ENCODE measurements around the gene CNPY2. TPM values are rescaled to one million over a fixed set of nuclear protein-coding genes. Genes with fewer than 3 reads are reported as not detected.

Gene CNPY2
- 108 to 151 TPM (median 138 TPM) in 5 replicates for total RNA-seq (2022; extraction: Qiagen RNA extraction)

DNA sequence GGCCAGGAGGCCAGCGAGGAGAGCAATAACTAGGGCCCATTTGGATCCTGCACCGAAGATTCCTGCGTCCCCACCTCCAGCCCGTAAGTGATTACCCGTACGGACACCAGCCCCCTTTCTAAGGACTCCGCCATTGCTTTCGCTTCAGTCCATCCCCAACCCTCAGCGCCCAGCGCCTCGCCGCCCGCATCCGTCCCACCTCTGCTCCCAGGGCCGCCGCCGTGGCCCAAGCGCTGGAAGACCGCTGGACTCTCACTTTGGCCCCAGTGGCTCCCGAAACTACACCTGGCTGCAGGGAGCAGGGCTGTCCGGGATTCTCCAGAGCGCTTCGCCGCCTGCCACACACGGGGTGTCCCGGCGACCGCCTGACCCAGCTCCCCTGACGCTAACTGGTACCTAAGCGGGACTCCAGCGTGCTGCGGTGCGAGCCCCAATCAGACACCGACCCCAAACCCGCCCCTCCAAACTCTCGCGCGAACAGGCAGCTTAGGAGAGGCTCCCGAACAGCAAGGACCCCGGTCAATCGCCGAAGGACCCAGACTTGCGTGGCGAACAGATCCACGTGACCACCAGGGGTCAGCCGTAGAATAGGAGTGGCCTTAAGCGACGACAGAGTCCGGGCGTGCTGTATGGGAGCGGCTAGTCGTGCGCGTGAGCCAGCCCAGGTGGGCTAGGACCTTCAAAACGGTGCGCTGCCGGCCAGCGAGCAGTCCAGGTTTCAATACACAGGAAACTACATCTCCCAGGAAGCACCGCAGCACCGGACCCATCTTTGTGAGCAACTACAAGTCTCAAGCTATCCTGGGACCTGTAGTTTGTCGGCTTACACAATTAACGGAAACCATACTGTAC lies at the start of gene CNPY2:
CNPY2 (minus strand) TSS at position 367 of the 852 bp plus-strand sequence. CDS start 771 bp downstream, outside the sequence.

DNA sequence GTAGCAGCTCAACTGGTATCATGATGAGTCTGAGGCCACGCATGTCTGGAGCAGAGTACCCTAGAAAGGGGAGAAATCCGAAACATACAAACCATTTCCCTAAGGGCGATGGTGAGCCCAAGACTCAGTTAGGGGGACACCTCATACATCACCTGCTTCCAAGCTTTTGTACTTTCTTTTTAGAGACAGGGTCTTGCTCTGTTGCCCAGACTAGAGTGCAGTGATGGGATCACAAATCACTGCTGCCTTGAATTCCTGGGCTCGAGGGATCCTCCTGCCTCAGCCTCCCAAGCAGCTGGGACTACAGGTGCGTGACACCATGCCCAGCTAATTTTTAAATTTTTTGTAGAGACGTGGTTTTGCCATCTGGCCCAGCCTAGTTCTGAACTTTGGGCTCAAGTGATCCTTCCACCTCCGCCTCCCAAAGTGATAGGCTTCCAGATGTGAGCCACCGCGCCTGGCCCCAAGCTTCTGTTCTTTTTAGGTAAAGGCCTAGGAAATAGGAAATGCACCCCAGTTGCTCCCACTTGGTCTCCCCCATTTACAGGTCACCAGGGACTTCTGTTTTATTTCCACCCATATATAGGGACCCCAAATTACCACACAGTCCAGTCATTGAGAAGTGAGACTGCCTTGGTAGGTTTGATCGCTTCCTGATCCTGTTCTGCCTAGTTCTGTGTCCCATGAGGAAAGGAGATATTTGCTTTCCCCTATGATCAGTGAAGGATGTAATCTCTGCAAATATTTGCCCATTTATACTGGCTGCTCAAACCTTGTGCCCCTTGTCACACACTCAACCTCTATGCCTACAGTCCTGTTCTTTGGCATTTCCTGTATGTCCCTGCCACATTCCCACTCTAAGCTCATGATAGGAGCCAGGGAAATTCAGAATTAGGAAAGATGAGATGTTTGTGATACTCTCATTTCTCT lies 46.6 kb upstream of the CNPY2 start, which contains the start of gene APOF:
APOF (minus strand) TSS at position 728 of the 930 bp plus-strand sequence; CDS start at position 616, 112 bp downstream.

DNA sequence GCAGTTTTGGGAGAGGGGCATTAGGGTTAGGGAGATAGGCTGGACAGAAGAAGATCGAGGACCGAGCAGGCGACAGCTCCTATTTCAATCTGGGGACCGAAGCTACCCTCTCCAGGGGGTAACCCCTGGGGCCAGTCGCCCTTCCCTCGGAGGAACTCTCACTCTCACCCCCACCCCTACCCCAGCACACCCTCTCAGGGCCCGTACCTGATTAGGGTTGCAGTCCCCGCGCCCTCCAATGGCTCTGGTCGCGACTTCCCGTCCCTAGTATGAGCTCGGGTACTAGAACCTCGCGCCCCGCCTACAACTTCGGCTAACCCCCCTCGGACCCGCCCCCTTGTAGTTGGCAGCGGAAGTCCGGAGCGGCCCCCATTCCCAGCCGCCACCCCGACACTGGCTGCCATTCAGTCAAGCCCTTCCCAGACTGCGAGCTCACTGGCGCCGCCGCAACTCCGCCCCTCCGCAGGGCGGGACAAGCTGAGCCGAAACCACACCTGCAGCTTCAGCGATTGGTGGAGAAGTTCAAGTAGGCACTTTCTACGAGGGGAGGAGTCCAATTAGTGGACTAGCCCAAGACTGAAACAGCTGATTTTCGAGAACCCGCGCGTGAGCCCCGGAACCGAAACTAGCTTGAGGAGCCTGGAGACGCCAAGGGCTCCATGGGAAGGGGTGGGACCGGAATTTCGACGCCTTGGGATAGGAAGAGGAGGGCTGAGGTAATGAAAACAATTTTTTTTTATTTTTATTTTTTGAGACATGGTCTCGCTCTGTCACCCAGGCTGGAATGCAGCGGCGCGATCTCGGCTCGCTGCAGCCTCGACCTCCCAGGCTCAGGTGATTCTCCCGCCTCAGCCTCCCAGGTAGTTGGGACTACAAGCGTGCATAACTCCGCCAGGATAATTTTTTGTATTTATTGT lies 44.3 kb upstream of the CNPY2 start, which contains the start of gene STAT2:
STAT2 (minus strand) TSS at position 257 of the 917 bp plus-strand sequence. CDS start 3,536 bp downstream, outside the sequence.

DNA sequence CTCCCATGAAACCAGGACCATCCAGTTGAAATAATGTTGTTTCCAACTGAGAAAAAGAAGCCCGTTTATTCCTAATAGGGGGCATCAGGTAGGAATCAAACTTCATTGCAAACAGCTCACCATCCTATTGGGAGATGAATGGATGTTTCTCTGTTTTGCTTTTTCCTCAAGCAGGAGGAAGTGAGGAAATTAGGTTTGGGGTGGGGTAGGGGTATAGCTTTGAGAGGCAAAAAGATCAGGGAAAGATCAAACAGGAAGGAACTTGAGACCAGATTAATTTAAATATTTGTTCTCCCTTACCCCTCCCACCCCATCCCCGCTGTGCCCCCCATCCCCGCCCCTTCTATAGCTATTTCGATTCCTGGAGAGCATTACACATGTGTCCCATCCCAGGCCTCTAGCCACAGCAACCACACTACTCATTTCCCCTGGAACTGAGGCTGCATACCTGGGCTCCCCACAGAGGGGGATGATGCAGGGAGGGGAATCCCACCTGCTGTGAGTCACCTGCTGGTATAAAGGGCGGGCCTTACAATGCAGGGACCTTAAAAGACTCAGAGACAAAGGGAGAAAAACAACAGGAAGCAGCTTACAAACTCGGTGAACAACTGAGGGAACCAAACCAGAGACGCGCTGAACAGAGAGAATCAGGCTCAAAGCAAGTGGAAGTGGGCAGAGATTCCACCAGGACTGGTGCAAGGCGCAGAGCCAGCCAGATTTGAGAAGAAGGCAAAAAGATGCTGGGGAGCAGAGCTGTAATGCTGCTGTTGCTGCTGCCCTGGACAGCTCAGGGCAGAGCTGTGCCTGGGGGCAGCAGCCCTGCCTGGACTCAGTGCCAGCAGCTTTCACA lies 22.7 kb upstream of the CNPY2 start, which contains the start of gene IL23A:
IL23A (plus strand) TSS at position 577 of the 850 bp plus-strand sequence; CDS start at position 738, 161 bp downstream.

DNA sequence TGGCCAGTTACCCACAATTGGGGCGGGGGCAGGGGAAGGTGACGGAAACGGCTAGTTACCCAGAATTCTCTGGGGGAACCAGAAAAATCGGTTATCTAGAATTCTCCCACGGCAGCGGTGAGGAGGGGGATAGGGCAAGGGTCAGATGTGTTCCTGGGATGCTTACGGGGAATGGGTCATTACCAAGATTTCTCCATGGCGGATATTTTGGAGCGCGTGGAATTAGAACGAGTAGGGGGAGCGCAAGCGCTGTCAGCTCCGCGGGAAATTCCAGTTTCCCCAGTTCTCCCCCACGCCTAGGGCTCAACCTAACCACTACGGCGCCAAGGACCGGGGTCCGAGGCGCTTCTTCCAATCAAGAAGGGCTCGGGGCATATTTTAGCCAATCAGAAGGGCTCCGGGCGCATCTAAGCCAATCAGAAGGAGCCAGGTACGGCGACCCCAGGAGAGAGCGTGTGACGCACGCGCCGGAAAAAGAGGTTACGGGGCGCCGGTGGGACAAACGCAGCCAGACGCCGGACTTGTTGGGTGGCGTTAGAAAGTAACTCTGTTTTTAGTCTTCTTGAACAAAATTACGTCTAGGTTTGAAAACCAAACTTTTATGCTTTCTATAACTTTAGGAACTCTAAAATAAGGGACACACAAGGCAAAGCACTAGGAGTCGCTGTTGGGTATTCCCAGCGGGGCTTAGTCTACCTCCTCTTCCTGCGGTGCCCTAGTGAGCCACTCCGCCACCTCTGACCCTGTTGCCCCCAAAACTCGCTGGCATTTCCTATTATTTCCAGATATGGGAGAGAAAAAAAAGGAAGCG lies 18.1 kb upstream of the CNPY2 start, which contains the start of gene PAN2:
PAN2 (minus strand) TSS at position 322 of the 811 bp plus-strand sequence. CDS start 906 bp downstream, outside the sequence.

DNA sequence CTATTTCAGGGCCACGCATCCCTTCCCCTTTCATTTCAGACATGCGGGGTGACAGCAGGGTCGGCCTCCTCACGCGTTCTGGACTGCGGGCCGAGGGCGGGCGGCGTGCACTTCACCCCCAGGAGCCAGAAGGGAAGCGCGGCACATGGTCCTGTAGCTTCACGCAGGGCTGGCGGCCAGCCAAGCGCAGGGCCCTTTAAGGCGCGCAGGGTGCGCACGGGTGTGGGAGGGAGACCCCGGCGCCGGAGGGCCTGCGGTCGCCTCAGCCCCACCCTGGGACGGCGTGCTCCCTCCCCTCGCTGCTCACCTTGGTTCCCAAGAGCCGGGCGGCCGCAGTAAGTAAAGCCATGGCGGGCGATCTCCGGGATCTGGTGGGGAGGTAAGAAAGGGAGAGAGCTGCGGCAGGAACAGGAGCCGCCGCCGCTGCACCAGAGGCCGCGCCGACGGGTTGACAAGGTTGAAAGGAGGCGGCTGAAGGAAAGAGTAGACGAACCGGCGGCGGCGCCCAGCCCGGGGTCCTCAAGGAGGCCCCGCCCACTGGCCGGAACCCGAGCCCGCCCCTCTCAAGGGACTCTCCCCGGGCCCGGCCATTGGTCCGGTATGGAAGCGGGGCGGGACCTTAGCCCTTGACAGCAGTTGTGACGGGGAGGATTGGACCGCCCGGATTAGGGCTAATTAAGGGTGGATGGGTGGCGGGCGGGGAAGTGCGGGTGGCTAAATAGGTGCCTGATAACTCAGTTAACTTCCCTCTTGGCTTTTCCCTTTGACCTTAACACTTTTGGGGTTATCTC lies 15.7 kb downstream of the CNPY2 start, which contains the start of gene CS:
CS (minus strand) TSS at position 478 of the 791 bp plus-strand sequence; CDS start at position 349, 129 bp downstream.

DNA sequence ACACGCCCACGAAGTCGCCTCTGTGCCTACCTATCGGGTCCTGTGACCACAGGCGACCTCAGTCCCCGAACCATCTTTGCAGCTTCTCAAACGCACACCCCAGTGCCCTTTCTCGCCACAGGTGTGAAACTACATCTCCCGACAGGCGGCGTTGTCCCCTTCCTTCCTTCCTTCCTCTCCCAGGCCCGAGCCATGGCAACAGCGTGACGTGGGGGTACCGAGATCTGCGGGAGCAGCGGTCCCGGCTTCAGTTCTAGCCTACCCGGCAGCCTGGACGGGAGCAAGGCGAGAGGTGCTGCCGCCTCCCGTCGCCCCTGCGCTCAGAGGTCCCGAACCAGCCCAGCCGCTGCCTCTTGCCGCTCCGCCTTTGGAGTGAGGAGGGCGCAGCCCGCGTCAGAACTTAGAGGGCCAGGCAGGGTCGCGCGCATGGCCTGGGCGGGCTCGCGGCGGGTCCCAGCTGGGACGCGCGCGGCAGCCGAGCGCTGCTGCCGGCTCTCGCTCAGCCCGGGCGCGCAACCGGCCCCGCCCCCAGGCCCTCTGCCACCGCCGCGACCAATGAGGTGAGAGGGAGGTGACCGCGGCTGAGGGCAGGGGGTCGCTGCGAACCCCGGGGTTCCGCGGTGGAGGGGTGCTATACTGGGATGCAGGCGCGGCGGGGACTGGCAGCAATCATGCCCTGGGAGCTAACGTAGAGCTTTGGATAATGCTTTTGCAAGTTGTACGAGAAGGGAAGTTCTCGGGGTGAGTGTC lies 48.9 kb downstream of the CNPY2 start, which contains the start of gene COQ10A:
COQ10A (plus strand) TSS at position 250 of the 750 bp plus-strand sequence; CDS start at position 427, 177 bp downstream.

Other genes with a start within 250 kb of the CNPY2 start
- gene ERBB3, start 235.8 kb downstream of the CNPY2 start, total RNA-seq (2022; extraction: Qiagen RNA extraction): 0.98 to 2.4 TPM (median 1.1 TPM) in 5 replicates
- 263 to 349 TPM (median 284 TPM) in 5 replicates for gene PA2G4, start 211.4 kb downstream of the CNPY2 start, total RNA-seq (2022; extraction: Qiagen RNA extraction)
- 4,788 to 5,894 TPM (median 5,599 TPM) in 5 replicates for gene RPL41, start 199.4 kb downstream of the CNPY2 start, total RNA-seq (2022; extraction: Qiagen RNA extraction)
- 2.6 to 4.1 TPM (median 2.8 TPM) in 5 replicates for gene ZC3H10, start 197.7 kb downstream of the CNPY2 start, total RNA-seq (2022; extraction: Qiagen RNA extraction)
- 59.6 to 64.9 TPM (median 64.2 TPM) in 5 replicates for gene ESYT1, start 187.7 kb downstream of the CNPY2 start, total RNA-seq (2022; extraction: Qiagen RNA extraction)
- gene MYL6B, start 163.4 kb downstream of the CNPY2 start, total RNA-seq (2022; extraction: Qiagen RNA extraction): 69.1 to 84.7 TPM (median 80.8 TPM) in 5 replicates
- 2,187 to 2,775 TPM (median 2,288 TPM) in 5 replicates for gene MYL6, start 157.6 kb downstream of the CNPY2 start, total RNA-seq (2022; extraction: Qiagen RNA extraction)
- 28.2 to 35.7 TPM (median 31.2 TPM) in 5 replicates for gene SMARCC2, start 126.5 kb downstream of the CNPY2 start, total RNA-seq (2022; extraction: Qiagen RNA extraction)
- gene RNF41, start 94.1 kb downstream of the CNPY2 start, total RNA-seq (2022; extraction: Qiagen RNA extraction): 21.7 to 26.5 TPM (median 25.1 TPM) in 5 replicates
- gene NABP2, start 91.6 kb downstream of the CNPY2 start, total RNA-seq (2022; extraction: Qiagen RNA extraction): 54.9 to 59.8 TPM (median 58.5 TPM) in 5 replicates
- gene SLC39A5, start 85.9 kb downstream of the CNPY2 start, total RNA-seq (2022; extraction: Qiagen RNA extraction): 0.05 to 0.08 TPM in 2 of 5 replicates, not detected in the others
- gene ANKRD52, start 57.6 kb downstream of the CNPY2 start, total RNA-seq (2022; extraction: Qiagen RNA extraction): 36.2 to 45.1 TPM (median 38.3 TPM) in 5 replicates
- gene COQ10A, start 49.0 kb downstream of the CNPY2 start, total RNA-seq (2022; extraction: Qiagen RNA extraction): 12.1 to 14.7 TPM (median 14.2 TPM) in 5 replicates
- 144 to 175 TPM (median 152 TPM) in 5 replicates for gene CS, start 15.7 kb downstream of the CNPY2 start, total RNA-seq (2022; extraction: Qiagen RNA extraction)
- 10.3 to 14.2 TPM (median 13.9 TPM) in 5 replicates for gene PAN2, start 18.0 kb upstream of the CNPY2 start, total RNA-seq (2022; extraction: Qiagen RNA extraction)
- gene IL23A, start 22.9 kb upstream of the CNPY2 start, total RNA-seq (2022; extraction: Qiagen RNA extraction): 0.31 to 0.52 TPM (median 0.38 TPM) in 5 replicates
- gene STAT2, start 44.1 kb upstream of the CNPY2 start, total RNA-seq (2022; extraction: Qiagen RNA extraction): 10.7 to 13.2 TPM (median 11.1 TPM) in 5 replicates
- not detected in 5 replicates for gene APOF, start 46.9 kb upstream of the CNPY2 start, total RNA-seq (2022; extraction: Qiagen RNA extraction)
- gene TIMELESS, start 133.4 kb upstream of the CNPY2 start, total RNA-seq (2022; extraction: Qiagen RNA extraction): 31.5 to 36.5 TPM (median 34.9 TPM) in 5 replicates
- 0.07 to 0.09 TPM in 2 of 5 replicates, not detected in the others for gene MIP, start 138.7 kb upstream of the CNPY2 start, total RNA-seq (2022; extraction: Qiagen RNA extraction)
- 1.8 to 1.9 TPM (median 1.9 TPM) in 5 replicates for gene SPRYD4, start 152.6 kb upstream of the CNPY2 start, total RNA-seq (2022; extraction: Qiagen RNA extraction)
- 0.15 to 0.62 TPM (median 0.20 TPM) in 5 replicates for gene GLS2, start 172.2 kb upstream of the CNPY2 start, total RNA-seq (2022; extraction: Qiagen RNA extraction)
- gene RBMS2, start 205.8 kb upstream of the CNPY2 start, total RNA-seq (2022; extraction: Qiagen RNA extraction): 7.1 to 12.7 TPM (median 9.1 TPM) in 5 replicates